Measurements from ENCODE around the gene PACS2. TPM values are rescaled to one million over a fixed set of nuclear protein-coding genes. Genes with fewer than 3 reads are reported as not detected.
"Not testable (repeated sequence)": the region's sequence is repeated elsewhere in the genome, so short reads cannot be mapped to it uniquely, and the experiment has no call there.

PACS2 gene
- total and polyA plus RNA-seq, 2 experiments from 2014 or later = 41.1 to 54.5 TPM

DNA sequence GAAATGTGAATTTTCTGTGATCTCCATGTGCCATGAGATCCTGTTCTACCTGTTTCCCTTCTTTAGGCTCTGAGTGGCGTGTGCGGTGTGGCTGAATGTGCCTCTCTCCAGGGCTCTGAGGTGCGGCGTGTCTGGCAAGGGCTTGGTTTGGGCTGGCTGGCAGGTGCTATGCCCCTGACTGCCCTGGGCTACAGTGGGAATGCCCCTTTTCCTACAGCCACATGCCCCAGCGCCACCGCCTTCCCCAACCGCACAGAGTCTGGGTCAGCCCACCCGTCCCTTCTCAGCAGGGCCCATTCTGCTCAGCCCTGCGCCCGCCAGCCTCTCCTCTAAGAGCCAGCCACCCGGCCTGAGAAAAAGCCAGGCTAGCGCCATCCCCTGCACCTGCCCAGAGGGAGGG is 41.5 kb upstream of the PACS2 start:
- Histone ChIP-seq H3K4me2 (no peak overlapping the region), H3K27me3 (no peaks in the 10 kb centered on the region), H3K36me3 (replicated peaks; ENCODE audit: insufficient read depth, low read depth) (no peaks in the 10 kb centered on the region), H3K9me3 (ENCODE audit: low read depth) (no peaks in the 10 kb centered on the region), H3K9me2 (replicated peaks; ENCODE audit: insufficient read depth) (no peaks in the 10 kb centered on the region), H2AFZ (no peak overlapping the region), H3K4me1 (ENCODE audit: insufficient read depth) (peaks cover 6% of the 10 kb centered on the region), H3K4me3 (no peak overlapping the region), H3K79me2 (peaks cover 34% of the 10 kb centered on the region), H3K27ac (no peak overlapping the region), H4K20me1 (ENCODE audit: insufficient read depth, poor library complexity, severe bottlenecking) (no peaks in the 10 kb centered on the region)
- DNase-seq (ENCODE audit: low spot score) = no peak
- 86% methylated on average over 11 of the region's 12 CpGs for WGBS (ENCODE audit: low lambda C conversion rate, missing lambda C conversion rate)
- TF ChIP-seq, protein P1, sequence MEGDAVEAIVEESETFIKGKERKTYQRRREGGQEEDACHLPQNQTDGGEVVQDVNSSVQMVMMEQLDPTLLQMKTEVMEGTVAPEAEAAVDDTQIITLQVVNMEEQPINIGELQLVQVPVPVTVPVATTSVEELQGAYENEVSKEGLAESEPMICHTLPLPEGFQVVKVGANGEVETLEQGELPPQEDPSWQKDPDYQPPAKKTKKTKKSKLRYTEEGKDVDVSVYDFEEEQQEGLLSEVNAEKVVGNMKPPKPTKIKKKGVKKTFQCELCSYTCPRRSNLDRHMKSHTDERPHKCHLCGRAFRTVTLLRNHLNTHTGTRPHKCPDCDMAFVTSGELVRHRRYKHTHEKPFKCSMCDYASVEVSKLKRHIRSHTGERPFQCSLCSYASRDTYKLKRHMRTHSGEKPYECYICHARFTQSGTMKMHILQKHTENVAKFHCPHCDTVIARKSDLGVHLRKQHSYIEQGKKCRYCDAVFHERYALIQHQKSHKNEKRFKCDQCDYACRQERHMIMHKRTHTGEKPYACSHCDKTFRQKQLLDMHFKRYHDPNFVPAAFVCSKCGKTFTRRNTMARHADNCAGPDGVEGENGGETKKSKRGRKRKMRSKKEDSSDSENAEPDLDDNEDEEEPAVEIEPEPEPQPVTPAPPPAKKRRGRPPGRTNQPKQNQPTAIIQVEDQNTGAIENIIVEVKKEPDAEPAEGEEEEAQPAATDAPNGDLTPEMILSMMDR (IDR thresholded peaks at IDR 0.05; ENCODE audit: poor library complexity) = no peak
- no peak for TF ChIP-seq EZH2phosphoT487 (IDR thresholded peaks at IDR 0.05; ENCODE audit: low read depth, severe bottlenecking, unreplicated experiment)
- TF ChIP-seq EZH2 (IDR thresholded peaks at IDR 0.05; ENCODE audit: borderline replicate concordance) = no peak

DNA sequence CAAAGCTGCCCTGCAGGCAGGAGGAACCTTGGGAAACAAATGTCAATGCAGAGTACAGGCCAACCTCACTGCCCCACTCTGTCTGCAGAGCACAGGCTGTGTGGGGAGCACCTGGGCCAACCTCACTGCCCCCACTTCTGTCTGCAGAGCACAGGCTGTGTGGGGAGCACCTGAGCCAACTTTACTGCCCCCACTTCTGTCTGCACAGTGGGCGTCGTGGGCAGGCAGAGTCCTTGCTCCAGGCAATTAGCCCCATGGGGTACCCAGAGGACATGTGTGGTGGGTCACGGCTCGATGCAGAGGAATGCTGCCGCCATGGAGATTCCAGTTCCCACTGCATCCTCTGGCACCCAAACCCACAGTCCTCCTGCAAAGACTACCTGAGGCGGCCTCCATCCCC is 39.9 kb upstream of the PACS2 start:
- H3K4me1 ChIP-seq (ENCODE audit: insufficient read depth) = peaks cover 6% of the 10 kb centered on the region
- no peak for DNase-seq (ENCODE audit: low spot score)
- H3K79me2 ChIP-seq = peaks cover 48% of the 10 kb centered on the region
- no peak overlapping the region for H3K4me3 ChIP-seq
- WGBS (ENCODE audit: low lambda C conversion rate, missing lambda C conversion rate) = 90% methylated on average over 6 of the region's 6 CpGs
- H2AFZ ChIP-seq = no peak overlapping the region
- H3K9me3 ChIP-seq (ENCODE audit: low read depth) = no peaks in the 10 kb centered on the region
- no peak overlapping the region for H3K4me2 ChIP-seq
- no peaks in the 10 kb centered on the region for H3K36me3 ChIP-seq (replicated peaks; ENCODE audit: insufficient read depth, low read depth)
- no peak overlapping the region for H3K27ac ChIP-seq
- no peaks in the 10 kb centered on the region for H3K9me2 ChIP-seq (replicated peaks; ENCODE audit: insufficient read depth)
- no peaks in the 10 kb centered on the region for H3K27me3 ChIP-seq
- no peak for TF ChIP-seq EZH2phosphoT487 (IDR thresholded peaks at IDR 0.05; ENCODE audit: low read depth, severe bottlenecking, unreplicated experiment)
- H4K20me1 ChIP-seq (ENCODE audit: insufficient read depth, poor library complexity, severe bottlenecking) = no peaks in the 10 kb centered on the region

DNA sequence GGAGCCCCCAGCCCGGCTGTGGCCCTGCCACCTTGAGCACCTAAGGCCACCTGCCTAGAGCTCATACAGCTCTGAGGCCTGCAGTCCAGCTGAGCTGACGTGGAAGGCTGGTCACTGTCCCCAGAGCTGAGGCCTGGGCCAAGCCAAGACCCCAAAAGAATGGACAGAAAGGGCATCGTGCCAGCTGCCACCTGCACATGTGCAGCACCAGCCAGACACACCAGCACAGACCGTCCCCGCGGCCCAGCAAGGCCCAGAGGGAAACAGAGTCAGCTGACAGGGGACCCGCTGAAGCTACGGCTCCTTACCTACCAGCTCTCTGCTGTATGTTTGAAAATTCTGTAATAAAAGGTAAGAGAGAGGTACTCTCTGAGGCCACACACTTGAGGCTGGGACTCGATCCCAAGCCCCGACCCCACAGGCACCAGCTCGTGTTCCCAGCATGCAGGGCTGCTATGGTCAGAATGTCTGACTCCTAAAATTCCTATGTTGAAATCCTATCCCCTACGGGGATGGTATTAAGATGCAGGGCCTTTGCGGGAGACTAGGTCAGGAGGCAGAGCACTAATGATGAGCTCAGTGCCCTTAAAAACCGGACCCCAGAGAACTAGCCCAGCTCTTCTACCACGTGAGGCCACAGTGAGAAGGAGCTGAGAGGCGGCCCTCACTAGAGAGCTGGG is 39.1 kb upstream of the PACS2 start:
- Histone ChIP-seq H3K79me2 (peaks cover 56% of the 10 kb centered on the region), H3K36me3 (replicated peaks; ENCODE audit: insufficient read depth, low read depth) (no peaks in the 10 kb centered on the region), H3K9me2 (replicated peaks; ENCODE audit: insufficient read depth) (no peaks in the 10 kb centered on the region), H3K27me3 (no peaks in the 10 kb centered on the region), H2AFZ (no peak overlapping the region), H3K9me3 (ENCODE audit: low read depth) (no peaks in the 10 kb centered on the region), H3K4me2 (no peak overlapping the region), H3K4me3 (no peak overlapping the region), H4K20me1 (ENCODE audit: insufficient read depth, poor library complexity, severe bottlenecking) (no peaks in the 10 kb centered on the region), H3K27ac (peak overlapping the region; percentile 20), H3K4me1 (ENCODE audit: insufficient read depth) (peaks cover 6% of the 10 kb centered on the region)
- TF ChIP-seq EZH2phosphoT487 (IDR thresholded peaks at IDR 0.05; ENCODE audit: low read depth, severe bottlenecking, unreplicated experiment) = no peak
- TF ChIP-seq, protein P1 (IDR thresholded peaks at IDR 0.05; ENCODE audit: poor library complexity) = no peak
- TF ChIP-seq EZH2 (IDR thresholded peaks at IDR 0.05; ENCODE audit: borderline replicate concordance) = no peak
- DNase-seq (ENCODE audit: low spot score) = no peak
- WGBS (ENCODE audit: low lambda C conversion rate, missing lambda C conversion rate) = 81% methylated on average over 16 of the region's 16 CpGs

DNA sequence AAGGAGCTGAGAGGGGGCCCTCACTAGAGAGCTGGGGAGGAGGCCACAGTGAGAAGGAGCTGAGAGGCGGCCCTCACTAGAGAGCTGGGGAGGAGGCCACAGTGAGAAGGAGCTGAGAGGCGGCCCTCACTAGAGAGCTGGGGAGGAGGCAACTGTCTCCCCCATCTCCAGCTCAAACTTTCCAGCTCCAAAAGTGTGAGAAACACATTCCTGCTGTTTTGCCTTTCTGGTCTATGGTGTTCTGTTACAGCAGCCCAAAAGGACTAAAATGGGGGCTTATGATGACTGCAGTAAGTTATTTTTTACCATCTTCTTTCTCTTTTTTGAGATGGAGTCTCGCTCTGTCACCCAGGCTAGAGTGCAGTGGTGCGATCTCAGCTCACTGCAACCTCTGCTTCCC is 37.1 kb upstream of the PACS2 start:
- WGBS (ENCODE audit: low lambda C conversion rate, missing lambda C conversion rate) = 84% methylated on average over 3 of the region's 4 CpGs
- H4K20me1 ChIP-seq (ENCODE audit: insufficient read depth, poor library complexity, severe bottlenecking) = not testable (repeated sequence)

More for the DNA sequence above, 37.1 kb upstream of the PACS2 start:
- H3K27ac ChIP-seq = peak overlapping the region; percentile 45
- not testable (repeated sequence) for H3K9me3 ChIP-seq (ENCODE audit: low read depth); H3K9me2 ChIP-seq (replicated peaks; ENCODE audit: insufficient read depth); H3K4me2 ChIP-seq; H3K36me3 ChIP-seq (replicated peaks; ENCODE audit: insufficient read depth, low read depth); H3K27me3 ChIP-seq; H2AFZ ChIP-seq; H3K4me3 ChIP-seq; DNase-seq (ENCODE audit: low spot score); H3K4me1 ChIP-seq (ENCODE audit: insufficient read depth)
- peaks cover 57% of the 10 kb centered on the region for H3K79me2 ChIP-seq
